HTERT RPE-1 (cell line): ENCODE data around the gene MTR.

Experiments
- in situ Hi-C: fragments of 300-500 bp; cut with MboI; formaldehyde crosslinking; loops from 4 replicates; pipeline ENCODE4 v1.14.3; 2020; ENCODE audit warnings: low sequenced_read_pairs

Gene MTR

DNA sequence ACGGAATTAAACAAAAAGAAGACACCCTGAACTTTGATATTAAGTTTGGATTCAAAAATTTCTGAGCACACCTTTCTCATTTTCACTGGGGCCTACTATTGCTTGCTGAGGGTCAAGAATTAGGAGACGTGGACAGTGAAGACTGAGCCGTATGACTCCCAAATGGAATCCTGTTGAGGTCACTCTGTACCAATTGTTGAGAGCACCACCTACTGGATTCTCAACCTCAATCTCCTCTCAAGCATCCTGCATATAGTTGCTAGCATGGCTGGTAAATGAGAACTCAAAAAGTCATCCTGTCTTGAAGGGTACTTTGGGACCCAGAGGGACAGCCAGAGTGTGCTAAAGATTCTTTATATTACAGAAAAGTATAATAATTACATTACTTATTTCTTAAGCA, 20.2 kb upstream of the MTR start:
- in situ Hi-C loops, result no loop called here

DNA sequence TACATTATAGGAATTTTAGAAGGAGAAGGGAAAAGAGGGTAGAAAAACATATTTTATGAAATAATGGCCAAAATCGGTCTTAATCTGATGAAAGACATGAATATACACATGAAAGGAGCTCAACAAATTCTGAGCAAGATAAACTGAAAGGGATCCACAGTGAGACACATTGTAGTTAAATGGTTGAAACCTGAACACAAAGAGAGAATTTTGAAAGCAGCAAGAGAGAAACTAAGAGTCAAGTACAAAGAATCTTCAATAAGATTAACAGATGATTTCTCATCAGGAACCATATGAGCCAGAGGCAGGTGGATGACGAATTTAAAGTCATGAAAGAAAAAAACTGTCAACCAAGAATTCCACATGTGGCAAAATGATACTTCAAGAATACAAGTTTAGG, 15.8 kb upstream of the MTR start:
- in situ Hi-C loops, result no loop called here

DNA sequence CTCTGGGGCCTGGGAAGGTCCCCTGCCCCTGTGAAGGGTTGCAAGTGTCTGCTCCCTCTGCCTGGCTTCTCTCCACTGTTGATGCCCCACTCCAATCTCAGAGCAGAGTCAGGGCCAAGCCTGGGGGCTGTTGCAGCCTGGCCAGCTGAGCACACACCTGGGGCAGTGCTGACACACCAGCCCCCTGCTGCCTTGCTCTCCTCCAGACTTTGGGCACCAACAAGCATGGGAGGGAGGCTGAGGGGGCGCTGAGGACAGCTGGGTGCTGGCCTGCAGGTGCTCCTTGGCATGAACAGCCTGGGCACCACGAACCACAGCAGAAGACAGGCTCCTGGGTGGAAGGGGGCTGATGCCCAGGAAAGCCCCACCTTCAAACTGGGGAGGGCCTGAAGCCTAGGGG, 9.6 kb upstream of the MTR start:
- in situ Hi-C loops, result no loop called here

DNA sequence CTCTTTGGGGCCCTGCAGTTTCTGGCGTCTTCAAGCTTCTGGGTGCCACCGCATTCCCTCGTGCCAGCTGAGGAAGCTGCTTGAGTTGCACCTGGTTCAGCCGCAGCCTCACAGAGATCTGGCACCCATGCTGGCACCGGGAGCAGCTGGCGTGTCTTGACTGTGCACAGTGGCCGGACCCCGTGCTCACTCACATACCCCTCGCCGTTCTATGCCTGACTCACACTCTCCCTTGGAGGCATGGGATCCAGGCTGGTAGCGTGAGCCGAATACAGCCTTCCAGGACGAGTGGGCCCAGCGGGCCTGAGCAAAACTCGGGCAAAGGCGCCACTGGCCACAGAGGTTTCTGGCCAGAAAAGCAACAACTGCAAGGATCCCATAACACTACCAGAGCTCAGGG, 8.6 kb upstream of the MTR start:
- in situ Hi-C loops, result no loop called here

DNA sequence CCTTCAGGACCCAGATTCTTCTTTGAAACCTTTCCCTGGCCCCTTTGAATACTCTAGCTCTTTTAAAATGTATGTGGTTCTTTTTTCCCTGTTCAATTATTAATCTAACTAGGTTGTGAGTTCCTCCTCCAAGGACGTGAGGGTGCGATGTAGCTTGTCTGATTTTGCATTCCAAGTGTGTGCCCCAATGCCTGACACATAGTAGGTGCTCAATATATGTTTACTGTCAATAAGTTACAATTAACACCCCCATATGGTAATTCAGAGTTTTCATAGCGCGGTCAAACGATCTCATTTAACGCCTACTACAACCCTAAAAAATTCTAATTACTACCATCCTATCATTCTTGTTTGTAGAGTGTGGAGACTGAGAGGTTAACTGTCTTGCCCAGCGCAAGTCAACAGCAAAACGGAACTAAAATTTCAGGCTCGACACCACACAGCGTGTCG, 482 bp upstream of the MTR start:
- in situ Hi-C loops, result no loop called here

DNA sequence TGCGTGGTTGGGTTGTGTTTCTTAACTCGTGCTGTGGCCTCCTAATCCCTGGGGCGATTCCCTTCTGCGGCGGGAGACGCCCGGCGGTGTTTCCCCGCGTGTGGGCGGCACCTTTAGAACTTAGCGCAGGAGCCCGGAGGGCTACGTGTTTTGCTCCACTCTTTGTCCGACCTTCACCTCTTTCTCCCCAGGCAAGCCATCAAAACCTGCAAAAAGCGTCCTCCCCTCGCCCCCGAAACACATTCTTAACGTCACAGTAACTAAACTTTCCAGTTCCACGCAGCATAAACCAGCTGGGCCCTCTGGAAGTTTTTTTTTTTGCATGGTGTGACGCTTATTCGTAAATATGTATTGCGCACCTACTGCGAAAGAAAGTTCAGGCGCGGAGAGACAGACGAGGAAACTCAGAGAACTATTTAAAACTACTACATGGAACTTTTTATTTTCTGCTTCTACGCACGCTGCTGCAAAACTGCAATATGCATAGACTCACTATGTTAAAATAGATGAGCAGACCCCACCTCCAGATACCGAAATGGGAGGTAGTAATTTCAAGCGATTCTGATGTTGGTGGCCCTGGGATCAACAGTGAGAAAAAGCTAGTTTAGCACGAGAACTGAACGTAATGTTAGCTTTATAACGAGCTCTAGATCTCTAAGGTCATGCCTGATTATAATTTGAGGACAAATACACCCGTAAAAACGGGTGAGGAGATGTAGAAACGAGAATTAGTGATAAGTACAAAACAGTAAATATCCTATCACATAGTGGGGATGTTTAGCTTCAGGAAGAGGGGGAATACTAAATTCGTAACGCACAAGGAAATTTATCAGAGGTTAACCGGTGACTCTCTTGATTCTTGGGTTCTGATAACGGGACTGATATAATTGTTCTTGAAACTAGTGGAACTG, 920 bp downstream of the MTR start:
- in situ Hi-C loops, result no loop called here

DNA sequence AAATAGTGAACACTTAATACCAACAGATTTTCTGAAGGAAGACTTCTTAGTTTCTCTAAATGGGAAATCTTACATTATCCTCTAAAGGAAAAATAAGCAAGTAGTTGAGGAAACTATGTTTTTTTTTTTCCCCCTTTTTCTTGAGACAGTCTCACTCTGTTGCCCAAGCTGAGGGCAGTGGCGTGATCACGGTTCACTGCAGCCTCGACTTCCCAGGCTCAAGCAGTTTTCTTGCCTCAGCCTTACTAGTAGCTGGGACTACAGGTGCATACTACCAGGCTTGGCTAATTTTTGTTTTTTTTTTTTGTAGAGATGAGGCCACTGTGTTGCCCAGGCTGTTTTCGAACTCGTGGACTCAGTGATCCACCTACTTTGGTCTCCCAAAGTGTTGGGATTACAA, 3.9 kb downstream of the MTR start:
- in situ Hi-C loops, result no loop called here

DNA sequence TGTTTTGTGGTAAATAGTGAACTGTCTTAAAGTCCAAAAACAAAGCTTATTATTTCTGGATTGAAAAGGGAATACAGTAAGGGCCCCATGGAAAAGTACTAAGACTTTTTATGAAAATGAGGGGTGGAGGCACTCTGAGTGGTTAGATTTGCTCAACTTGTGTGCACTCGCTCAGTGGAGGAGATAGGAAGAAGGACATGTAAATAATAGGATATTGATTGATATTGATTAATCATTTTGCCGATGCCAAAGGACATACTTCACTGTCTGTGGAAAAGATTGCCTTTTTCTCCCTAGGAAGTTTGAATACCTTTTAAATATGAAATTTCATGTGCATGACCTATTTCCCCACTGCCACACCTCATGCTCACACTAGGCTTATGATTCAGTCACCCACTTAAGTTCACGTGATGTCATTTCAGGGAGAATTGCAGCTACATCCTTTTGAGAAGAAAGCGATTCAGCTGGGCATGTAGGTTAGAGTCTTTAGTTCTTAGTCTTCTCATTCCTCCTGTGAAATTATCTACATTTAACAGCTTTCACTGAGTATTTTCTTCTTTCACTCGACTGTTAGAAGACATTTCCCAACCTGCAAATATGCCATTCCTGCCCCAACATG, 5.0 kb downstream of the MTR start:
- in situ Hi-C loops, result no loop called here

DNA sequence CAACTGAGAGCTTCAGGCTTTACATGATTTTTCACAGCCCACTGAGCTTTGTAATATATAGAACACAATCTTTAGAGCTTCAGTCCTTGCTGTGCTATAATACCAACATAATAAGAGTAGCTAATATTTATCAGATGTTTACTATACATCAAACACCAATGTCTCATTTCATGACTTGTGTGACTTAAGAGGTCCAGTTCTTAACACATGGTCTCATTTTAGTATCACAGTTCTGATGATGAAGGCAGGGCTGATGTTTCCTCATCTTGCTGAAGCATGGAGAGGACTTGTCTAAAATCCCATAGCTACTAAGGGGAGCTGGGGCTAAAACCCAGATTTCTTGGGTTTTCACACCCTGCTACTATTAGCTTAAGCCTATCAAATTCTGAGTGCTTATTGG, 5.5 kb downstream of the MTR start:
- in situ Hi-C loops, result no loop called here

DNA sequence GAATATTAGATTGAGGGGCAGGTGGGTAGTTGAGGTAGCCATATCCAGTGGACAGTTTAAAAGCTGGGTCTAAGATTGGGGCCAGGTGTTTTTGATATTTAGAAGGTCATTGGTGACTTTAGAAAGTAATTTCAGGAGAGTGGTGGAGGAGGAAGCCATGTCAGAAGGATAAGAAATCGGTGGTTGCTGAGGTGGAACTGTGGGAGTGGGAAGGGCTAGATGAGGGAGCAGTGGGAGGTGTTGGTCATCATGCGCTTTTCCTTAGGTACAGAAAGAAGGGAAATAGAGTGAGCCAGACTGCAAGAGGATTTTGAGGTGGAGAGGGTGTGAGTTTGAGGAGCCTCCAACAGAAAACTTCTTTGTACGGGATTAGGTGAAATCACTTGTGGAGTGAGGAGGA, 7.2 kb downstream of the MTR start:
- in situ Hi-C loops, result no loop called here

DNA sequence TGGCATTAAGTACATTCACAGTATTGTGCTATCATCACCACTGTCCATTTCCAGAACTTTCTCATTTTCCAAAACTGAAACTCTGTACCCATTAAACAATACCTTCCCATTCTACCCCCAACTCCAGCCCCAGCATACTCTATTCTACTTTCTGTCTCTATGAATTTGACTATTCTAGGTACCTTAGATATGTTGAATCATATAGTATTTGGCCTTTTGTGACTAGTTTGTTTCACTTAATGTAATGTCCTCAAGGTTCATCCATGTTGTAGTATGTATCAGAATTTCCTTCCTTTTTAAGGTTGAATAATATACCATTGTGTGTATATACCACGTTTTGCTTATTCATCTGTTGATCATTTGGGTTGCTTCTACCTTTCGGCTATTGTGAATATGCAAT, 11.5 kb downstream of the MTR start:
- in situ Hi-C loops, result no loop called here

DNA sequence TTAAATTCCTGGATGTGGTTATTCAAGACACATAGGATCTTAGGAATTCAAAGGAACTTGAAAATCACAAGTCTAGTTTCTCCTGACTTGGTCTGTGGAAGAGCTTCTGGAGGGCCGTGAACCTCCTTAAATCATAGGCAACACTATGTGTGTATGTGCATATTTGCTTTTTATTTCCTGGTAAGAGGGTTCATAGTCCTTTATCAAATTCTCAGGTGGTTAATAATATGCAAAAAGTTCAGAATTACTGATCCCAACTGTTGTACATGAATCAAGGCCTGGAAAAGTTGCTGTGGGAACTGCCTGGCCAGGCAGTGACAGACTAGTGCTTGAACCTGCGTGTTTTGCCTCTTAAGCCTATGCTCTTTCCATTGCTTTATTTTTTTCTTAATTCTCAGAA, 12.9 kb downstream of the MTR start:
- in situ Hi-C loops, result no loop called here

DNA sequence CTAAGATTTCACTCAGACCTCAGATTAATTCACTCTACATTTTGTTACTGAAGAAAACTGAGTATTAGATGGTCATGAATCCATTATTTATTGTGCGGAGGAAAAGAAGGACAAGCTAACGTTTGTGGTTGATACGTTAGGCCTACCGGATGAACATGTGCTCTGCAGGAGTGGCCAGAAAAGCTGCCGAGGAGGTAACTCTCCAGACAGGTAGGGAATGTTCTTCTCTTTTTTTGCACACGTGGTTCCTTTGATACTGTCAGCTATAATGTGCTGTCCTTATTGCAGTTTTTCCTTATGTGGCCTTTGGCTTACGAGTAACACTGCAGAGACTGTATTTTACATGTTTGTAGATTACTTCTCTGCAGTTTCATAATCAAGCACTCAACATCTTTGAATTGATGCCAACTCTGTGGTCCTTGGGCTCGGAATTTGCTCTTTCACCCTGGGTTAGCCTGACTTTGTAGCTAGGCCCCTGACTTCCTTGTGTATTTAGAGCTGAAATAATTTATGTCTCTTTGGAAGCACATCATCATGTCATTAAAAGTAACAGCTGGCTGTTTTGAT, 13.6 kb downstream of the MTR start:
- in situ Hi-C loops, result no loop called here

DNA sequence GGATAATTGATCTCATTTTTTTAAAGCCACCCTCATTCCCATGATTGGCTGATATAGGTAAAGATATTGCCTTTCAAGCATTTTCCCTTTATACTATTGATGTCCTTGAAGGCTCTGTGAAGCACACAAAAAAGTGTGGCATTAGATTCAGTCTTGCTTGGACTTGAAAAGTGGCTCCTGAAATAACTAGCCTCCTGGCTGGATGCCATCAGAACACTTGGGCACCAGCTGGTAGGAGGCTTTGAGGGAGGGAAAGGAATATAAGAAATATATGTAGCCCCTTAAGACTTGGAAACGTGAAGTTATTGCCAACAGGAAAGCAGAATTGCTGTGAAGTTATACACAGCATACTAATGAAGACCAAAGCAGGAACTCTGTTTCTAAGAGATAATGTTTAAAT, 14.1 kb downstream of the MTR start:
- in situ Hi-C loops, result no loop called here

DNA sequence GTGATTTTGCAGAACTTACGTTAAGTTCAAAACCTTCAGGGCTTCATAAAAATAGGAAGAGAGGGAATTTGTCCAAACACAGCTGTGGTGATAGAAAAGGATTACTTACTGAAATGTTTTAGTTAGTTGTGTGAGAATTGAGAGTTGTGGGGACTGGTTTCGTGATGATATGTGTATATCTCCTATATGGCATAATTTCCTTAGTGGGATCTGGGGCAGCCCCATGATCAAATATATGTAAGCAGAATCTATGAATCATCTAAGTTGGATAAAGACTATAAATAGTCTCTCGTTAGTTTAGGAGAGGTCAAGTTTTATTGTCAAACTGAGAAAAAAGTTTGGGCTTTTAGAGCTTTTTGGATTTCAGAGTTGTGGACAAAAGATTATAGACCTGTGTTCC, 14.9 kb downstream of the MTR start:
- in situ Hi-C loops, result no loop called here

DNA sequence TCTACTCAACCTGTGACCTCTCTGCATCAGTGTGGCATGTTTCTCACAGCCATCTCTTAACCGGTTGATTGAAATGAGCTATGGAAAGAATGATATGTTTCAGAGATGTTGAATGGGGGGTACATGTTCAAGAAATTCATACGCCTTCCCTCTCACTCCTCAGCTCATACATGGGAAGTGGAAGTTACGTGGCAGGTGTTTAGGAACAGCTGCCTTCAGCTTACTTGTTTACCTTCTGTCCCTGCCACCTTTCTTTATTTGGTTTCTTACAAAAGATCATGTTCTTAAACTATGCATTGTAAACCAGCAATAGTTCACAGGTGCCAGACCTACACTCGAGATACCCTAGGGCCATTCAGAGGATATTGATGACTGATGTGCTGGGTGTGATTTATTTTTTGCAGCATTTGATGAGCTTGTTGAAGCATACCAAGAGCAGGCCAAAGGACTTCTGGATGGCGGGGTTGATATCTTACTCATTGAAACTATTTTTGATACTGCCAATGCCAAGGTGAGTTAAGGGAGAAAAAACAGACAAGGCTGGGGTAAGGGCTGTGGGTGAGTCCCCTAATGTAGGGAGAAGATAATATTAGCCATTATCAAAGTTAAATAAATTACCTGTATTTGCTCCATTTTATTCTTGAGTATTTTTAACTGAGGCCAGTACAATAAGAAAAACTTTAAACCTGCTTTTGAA, 17.4 kb downstream of the MTR start:
- in situ Hi-C loops, result no loop called here

DNA sequence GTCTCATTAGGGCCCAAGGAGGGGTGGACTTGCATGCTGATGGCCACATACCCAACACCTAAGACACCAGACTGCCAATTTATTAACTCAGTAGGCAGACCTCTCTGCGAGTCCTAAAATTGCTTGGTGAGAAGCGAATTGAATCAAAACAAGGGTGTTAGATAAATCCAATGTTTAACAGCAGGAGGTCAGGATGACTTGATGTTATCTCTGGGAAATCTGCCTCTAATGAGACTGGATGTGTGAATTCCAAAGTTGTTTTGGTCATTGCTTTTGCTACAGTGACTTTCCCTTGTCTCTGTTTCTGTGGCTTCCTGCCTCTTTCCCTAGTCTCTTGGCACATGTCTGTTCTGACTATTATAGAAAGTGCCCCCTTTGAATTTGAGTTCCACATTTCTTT, 20.8 kb downstream of the MTR start:
- in situ Hi-C loops, result no loop called here

DNA sequence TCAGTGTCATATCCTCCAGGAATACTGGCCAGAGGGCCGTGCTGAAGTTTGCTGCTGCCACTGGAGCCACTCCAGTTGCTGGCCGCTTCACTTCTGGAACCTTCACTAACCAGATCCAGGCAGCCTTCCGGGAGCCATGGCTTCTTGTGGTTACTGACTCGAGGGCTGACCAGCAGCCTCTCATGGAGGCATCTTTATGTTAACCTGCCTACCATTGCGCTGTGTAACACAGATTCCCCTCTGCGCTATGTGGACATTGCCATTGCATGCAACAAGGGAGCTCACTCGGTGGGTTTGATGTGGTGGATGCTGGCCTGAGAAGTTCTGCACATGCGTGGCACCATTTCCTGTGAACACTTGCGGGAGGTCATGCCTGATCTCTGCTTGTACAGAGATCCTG, 24.8 kb downstream of the MTR start:
- in situ Hi-C loops, result no loop called here

DNA sequence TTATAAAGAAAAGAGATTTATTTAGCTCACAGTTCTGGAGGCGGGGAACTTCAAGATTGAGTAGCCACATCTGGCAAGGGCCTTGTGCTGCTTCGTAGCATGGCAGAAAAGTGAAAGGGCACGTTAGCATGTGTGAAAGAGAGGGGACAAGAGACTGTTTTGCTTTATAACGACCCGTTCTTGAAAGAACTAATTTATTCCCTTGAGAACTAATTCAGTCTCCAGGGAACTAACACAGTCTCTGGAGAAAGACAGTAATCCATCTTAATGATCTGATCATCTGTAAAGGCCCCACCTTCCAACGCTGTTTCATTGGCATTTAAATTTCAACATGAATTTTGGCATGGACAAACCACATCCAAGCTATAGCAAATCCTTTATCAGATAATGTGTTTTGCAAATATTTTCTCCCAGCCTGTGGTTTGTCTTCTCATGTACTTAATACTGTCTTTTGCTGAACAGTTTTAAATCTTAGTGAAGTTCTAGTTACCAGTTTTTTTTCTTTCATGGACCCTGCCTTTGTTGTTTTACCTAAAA, 26.1 kb downstream of the MTR start:
- in situ Hi-C loops, result no loop called here

DNA sequence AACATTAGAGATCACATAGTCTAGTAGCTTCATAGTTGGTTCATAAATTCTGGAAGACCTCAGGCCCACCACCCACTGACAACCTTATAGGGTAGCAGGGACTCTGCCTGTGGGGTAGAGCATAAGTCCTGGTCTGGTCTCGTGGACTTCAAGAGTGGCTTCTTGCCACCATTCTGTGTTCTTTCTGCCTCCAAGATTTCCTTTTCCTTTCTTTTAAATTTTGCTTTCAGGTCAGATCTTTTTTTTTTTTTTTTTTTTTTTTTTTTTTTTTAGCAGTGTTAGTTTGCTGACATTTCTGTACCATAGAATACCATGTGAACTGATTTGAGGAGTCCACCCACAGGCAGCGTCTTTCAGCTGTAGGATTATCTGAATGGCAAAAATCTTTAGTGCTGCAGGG, 28.5 kb downstream of the MTR start:
- in situ Hi-C loops, result no loop called here

DNA sequence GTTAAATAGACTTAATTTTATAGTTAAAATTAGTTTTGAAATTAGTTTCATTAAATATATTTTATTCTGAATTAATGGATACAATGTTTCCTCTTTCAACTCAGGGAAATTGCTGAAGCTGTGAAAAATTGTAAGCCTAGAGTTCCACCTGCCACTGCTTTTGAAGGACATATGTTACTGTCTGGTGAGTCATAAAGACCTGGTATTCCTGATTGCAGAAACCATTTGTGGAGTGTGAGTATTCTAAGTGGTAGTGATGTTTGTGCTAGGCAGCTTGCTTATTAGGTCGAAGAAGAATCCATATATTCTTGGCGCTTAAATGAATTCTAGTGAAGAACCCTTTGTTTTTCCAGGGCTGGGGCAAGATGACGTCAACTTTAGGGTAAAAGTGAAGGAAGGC, 34.0 kb downstream of the MTR start:
- in situ Hi-C loops, result no loop called here
